CD14-positive monocyte (primary cell): ENCODE data around the gene ST7. TPM values are rescaled to one million over a fixed set of nuclear protein-coding genes. Genes with fewer than 3 reads are reported as not detected.

Experiments
- DNase-seq, 3 donors: peaks; one replicate each; pipeline ENCODE4 v3.0.0-alpha.2; 2011 to 2022
- H2AFZ ChIP-seq: 2 replicates; pipeline ENCODE4 v1.6.0; 2012; ENCODE audit warnings: mild to moderate bottlenecking, low read depth, low read length, inconsistent platforms; ENCODE audit not compliant: insufficient read depth, poor library complexity, severe bottlenecking
- H3K27ac ChIP-seq, 2 donors: 1 replicate in 1 of 2; 2 replicates in 1 of 2; pipeline ENCODE4 v1.5.1; 2012 to 2013; ENCODE audit warnings: low read length in 2 of 2, control low read depth in 1 of 2, inconsistent platforms in 1 of 2, low read depth in 1 of 2, mild to moderate bottlenecking in 1 of 2
- H3K27me3 ChIP-seq, 2 donors: one replicate each; pipeline versions ENCODE4 v1.6.0 to v1.6.1; 2011 to 2013; ENCODE audit warnings: low read length in 2 of 2; ENCODE audit not compliant: control insufficient read depth in 2 of 2, insufficient read depth in 2 of 2
- H3K36me3 ChIP-seq, 2 donors: replicated peaks in 1 of 2; 1 replicate in 1 of 2; 2 replicates in 1 of 2; pipeline versions ENCODE4 v1.5.1 to v1.6.1; 2012 to 2013; ENCODE audit warnings: low read length in 2 of 2, control low read depth in 1 of 2, inconsistent platforms in 1 of 2, mild to moderate bottlenecking in 1 of 2; ENCODE audit not compliant: insufficient read depth in 2 of 2, control insufficient read depth in 1 of 2
- H3K4me1 ChIP-seq, 2 donors: 1 replicate in 1 of 2; 2 replicates in 1 of 2; pipeline versions ENCODE4 v1.5.1 to v1.6.1; 2012 to 2013; ENCODE audit warnings: low read length in 2 of 2, control low read depth in 1 of 2, inconsistent platforms in 1 of 2, mild to moderate bottlenecking in 1 of 2, moderate library complexity in 1 of 2; ENCODE audit not compliant: insufficient read depth in 2 of 2, control insufficient read depth in 1 of 2
- H3K4me2 ChIP-seq: replicated peaks from 2 replicates; pipeline ENCODE3; 2012; ENCODE audit warnings: low read length, moderate library complexity, mild to moderate bottlenecking; ENCODE audit not compliant: poor library complexity, severe bottlenecking; ENCODE audit errors: extremely low read depth
- H3K4me3 ChIP-seq, 3 experiments: fragments of 200-600 bp in 1 of 3; sonication (generic) in 1 of 3; replicated peaks in 1 of 3; 1 replicate in 2 of 3; 2 replicates in 1 of 3; pipeline ENCODE4 v1.5.1; 2011 to 2013; ENCODE audit warnings: low read length in 3 of 3, mild to moderate bottlenecking in 3 of 3, control low read depth in 2 of 3, low read depth in 2 of 3, inconsistent platforms in 1 of 3, moderate library complexity in 1 of 3
- H3K79me2 ChIP-seq: 2 replicates; pipeline ENCODE4 v1.6.0; 2012; ENCODE audit warnings: mild to moderate bottlenecking, control low read depth, inconsistent platforms, low read length, moderate library complexity; ENCODE audit not compliant: insufficient read depth
- H3K9ac ChIP-seq: 2 replicates; pipeline ENCODE4 v1.6.0; 2017; ENCODE audit warnings: low read length, mild to moderate bottlenecking; ENCODE audit not compliant: insufficient read depth, poor library complexity, severe bottlenecking
- H3K9me3 ChIP-seq, 2 donors: replicated peaks in 1 of 2; 1 replicate in 1 of 2; 2 replicates in 1 of 2; pipeline versions ENCODE4 v1.5.1 to v1.6.1; 2012 to 2013; ENCODE audit warnings: low read length in 2 of 2, control low read depth in 1 of 2; ENCODE audit not compliant: control insufficient read depth in 1 of 2, insufficient read depth in 1 of 2
- H4K20me1 ChIP-seq: 2 replicates; pipeline ENCODE4 v1.6.0; 2012; ENCODE audit warnings: mild to moderate bottlenecking, low read length, control low read depth, moderate library complexity; ENCODE audit not compliant: insufficient read depth
- H3K27ac Mint-ChIP-seq, 7 donors: one replicate each; pipeline ENCODE4 v1.8.0; 2020; ENCODE audit warnings: mild to moderate bottlenecking in 7 of 7, mixed read lengths in 7 of 7, moderate library complexity in 6 of 7, inconsistent platforms in 2 of 7
- H3K27me3 Mint-ChIP-seq, 3 donors: one replicate each; pipeline ENCODE4 v1.8.0; 2021 to 2022; ENCODE audit warnings: low read depth in 3 of 3, mild to moderate bottlenecking in 3 of 3, mixed read lengths in 3 of 3, moderate library complexity in 3 of 3, inconsistent platforms in 1 of 3
- H3K36me3 Mint-ChIP-seq, 2 donors: one replicate each; pipeline ENCODE4 v1.8.0; 2020; ENCODE audit warnings: mixed read lengths in 2 of 2, inconsistent platforms in 1 of 2, mild to moderate bottlenecking in 1 of 2
- H3K4me1 Mint-ChIP-seq: one replicate; pipeline ENCODE4 v1.8.0; 2020; ENCODE audit warnings: mild to moderate bottlenecking, mixed read lengths
- H3K4me3 Mint-ChIP-seq, 2 donors: one replicate each; pipeline ENCODE4 v1.8.0; 2020; ENCODE audit warnings: mild to moderate bottlenecking in 2 of 2, mixed read lengths in 2 of 2, moderate library complexity in 1 of 2
- H3K9me3 Mint-ChIP-seq, 7 donors: one replicate each; pipeline ENCODE4 v1.8.0; 2020 to 2022; ENCODE audit warnings: mixed read lengths in 7 of 7, mild to moderate bottlenecking in 6 of 7, moderate library complexity in 6 of 7, inconsistent platforms in 2 of 7
- CTCF ChIP-seq: fragments of 200-600 bp; IDR thresholded peaks from one replicate; pipeline ENCODE4 v1.8.0; 2022; ENCODE audit warnings: antibody characterized with exemption, mild to moderate bottlenecking
- WGBS: methylation state at CpG from one replicate; pipeline ENCODE4 v1.1.5; 2013; ENCODE audit warnings: missing lambda C conversion rate; ENCODE audit not compliant: insufficient coverage; 5-methylcytosine and 5-hydroxymethylcytosine counted together
- intact Hi-C, 2 donors: fragments of 100-400 bp; cut with micrococcal nuclease; formaldehyde crosslinking; loops; one replicate each; pipeline versions ENCODE4 v1.15.0 to v1.15.1; 2023
- polyA plus RNA-seq, 3 donors: library from polyadenylated mRNA; depleted of rRNA in 1 of 3; unstranded in 2 of 3; stranded (reverse) in 1 of 3; fragments of 300-500 nt in 2 of 3; fragments of >200 nt in 1 of 3; fragmentation: Illumina TruSeq in 2 of 3; gene quantifications; 1 replicate in 2 of 3; 2 replicates in 1 of 3; pipeline ENCODE4 v1.2.3, GENCODE V29; 2012 to 2021

Gene ST7
- polyA plus RNA-seq, 3 donors = 3.6 to 5.5 (median 4.1) TPM

DNA sequence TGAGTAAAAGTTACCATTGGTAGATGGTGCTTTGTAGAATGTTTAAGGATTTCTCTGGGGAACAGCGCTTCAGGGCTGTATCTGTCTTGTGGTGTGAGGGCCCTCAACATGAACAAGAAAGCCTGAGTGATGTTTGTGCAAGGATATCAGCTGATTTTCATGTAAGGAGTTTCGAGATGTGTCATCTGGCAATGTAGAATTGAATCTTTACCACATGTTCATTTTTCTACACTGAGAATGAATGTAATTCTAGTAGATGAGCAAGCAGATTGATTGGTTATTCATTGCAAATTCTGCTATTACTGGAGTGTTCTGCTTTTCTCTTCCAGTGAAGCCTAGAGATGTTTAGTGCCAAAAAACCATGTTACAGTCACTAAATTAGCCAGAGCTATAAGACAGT lies 87.7 kb downstream of the ST7 start:
- H3K9ac ChIP-seq = no peak overlapping the region
- H4K20me1 ChIP-seq = no peaks in the 10 kb centered on the region
- 100% methylated on average over 1 of the region's 2 CpGs for WGBS
- Mint-ChIP-seq H3K4me1 (peaks cover 20% of the 10 kb centered on the region), H3K27me3 (peaks cover 0 to 1% (median 0%) of the 10 kb centered on the region in 3 donors), H3K4me3 (no peak overlapping the region), H3K9me3 (peaks cover 0 to 4% (median 0%) of the 10 kb centered on the region in 7 donors), H3K36me3 (no peaks in the 10 kb centered on the region), H3K27ac (no peak overlapping the region)
- intact Hi-C loops = no loop called here
- H3K36me3 ChIP-seq = no peaks in the 10 kb centered on the region
- H3K4me3 ChIP-seq = no peak overlapping the region
- no peak overlapping the region for H2AFZ ChIP-seq
- no peaks in the 10 kb centered on the region for H3K79me2 ChIP-seq
- no peak overlapping the region for H3K4me2 ChIP-seq
- no peak overlapping the region for H3K27ac ChIP-seq
- no peaks in the 10 kb centered on the region for H3K27me3 ChIP-seq
- no peak for TF ChIP-seq CTCF
- DNase-seq = no peak
- no peaks in the 10 kb centered on the region for H3K4me1 ChIP-seq
- no peaks in the 10 kb centered on the region for H3K9me3 ChIP-seq

GRCh38 chr7:117041822-117042221 lies 88.5 kb downstream of the ST7 start:
- H3K4me1 Mint-ChIP-seq = peaks cover 25% of the 10 kb centered on the region
- TF ChIP-seq CTCF = no peak
- Histone ChIP-seq H3K27ac (no peak overlapping the region), H3K4me1 (no peaks in the 10 kb centered on the region), H3K36me3 (no peaks in the 10 kb centered on the region), H3K4me3 (no peak overlapping the region), H3K79me2 (no peaks in the 10 kb centered on the region), H4K20me1 (no peaks in the 10 kb centered on the region), H3K27me3 (no peaks in the 10 kb centered on the region), H3K4me2 (no peak overlapping the region), H3K9me3 (no peaks in the 10 kb centered on the region), H3K9ac (no peak overlapping the region), H2AFZ (no peak overlapping the region)
- peaks cover 0 to 1% (median 0%) of the 10 kb centered on the region in 3 donors for H3K27me3 Mint-ChIP-seq
- H3K36me3 Mint-ChIP-seq = no peaks in the 10 kb centered on the region
- WGBS = 80% methylated on average over 1 of the region's 3 CpGs
- intact Hi-C loops = no loop called here
- H3K27ac Mint-ChIP-seq = no peak overlapping the region
- peaks cover 0 to 4% (median 0%) of the 10 kb centered on the region in 7 donors for H3K9me3 Mint-ChIP-seq
- no peak overlapping the region for H3K4me3 Mint-ChIP-seq
- DNase-seq = no peak
